T-helper 17 cell (primary cell): ENCODE measurements around the gene CLMN. TPM values are rescaled to one million over a fixed set of nuclear protein-coding genes. Genes with fewer than 3 reads are reported as not detected.

Experiments used
- ATAC-seq: fragments of 150-1000 bp; cut with Tn5 transposase; 2 replicates; pipeline ENCODE4 v1.10.0; 2021; ENCODE audit warnings: mild to moderate bottlenecking, moderate library complexity
- DNase-seq, 3 donors: peaks; one replicate each; pipeline versions ENCODE4 v3.0.0 to v3.0.0-alpha.2; 2020 to 2021
- H3K9me3 ChIP-seq: one replicate; pipeline ENCODE4 v1.7.0; 2013; ENCODE audit warnings: low read length, mild to moderate bottlenecking; ENCODE audit not compliant: control insufficient read depth, poor library complexity, severe bottlenecking
- H3K27ac Mint-ChIP-seq: one replicate; pipeline ENCODE4 v1.8.0; 2022; ENCODE audit warnings: mild to moderate bottlenecking, moderate library complexity, mixed read lengths
- H3K27me3 Mint-ChIP-seq: one replicate; pipeline ENCODE4 v1.8.0; 2022; ENCODE audit warnings: mixed read lengths
- H3K36me3 Mint-ChIP-seq: one replicate; pipeline ENCODE4 v1.8.0; 2022; ENCODE audit warnings: low read depth, mixed read lengths
- H3K4me1 Mint-ChIP-seq: one replicate; pipeline ENCODE4 v1.8.0; 2022; ENCODE audit warnings: mild to moderate bottlenecking, mixed read lengths
- H3K4me3 Mint-ChIP-seq: one replicate; pipeline ENCODE4 v1.8.0; 2022; ENCODE audit warnings: mild to moderate bottlenecking, moderate library complexity, mixed read lengths
- total RNA-seq, 4 donors: library from RNA in 2 of 4; stranded (reverse) in 2 of 4; gene quantifications; one replicate each; pipeline ENCODE4 v1.2.3 and lab custom pipeline; 2022 to 2026

The CLMN gene
- total RNA-seq, 2 donors from 2014 or later = 0.26 to 1.3 TPM

DNA sequence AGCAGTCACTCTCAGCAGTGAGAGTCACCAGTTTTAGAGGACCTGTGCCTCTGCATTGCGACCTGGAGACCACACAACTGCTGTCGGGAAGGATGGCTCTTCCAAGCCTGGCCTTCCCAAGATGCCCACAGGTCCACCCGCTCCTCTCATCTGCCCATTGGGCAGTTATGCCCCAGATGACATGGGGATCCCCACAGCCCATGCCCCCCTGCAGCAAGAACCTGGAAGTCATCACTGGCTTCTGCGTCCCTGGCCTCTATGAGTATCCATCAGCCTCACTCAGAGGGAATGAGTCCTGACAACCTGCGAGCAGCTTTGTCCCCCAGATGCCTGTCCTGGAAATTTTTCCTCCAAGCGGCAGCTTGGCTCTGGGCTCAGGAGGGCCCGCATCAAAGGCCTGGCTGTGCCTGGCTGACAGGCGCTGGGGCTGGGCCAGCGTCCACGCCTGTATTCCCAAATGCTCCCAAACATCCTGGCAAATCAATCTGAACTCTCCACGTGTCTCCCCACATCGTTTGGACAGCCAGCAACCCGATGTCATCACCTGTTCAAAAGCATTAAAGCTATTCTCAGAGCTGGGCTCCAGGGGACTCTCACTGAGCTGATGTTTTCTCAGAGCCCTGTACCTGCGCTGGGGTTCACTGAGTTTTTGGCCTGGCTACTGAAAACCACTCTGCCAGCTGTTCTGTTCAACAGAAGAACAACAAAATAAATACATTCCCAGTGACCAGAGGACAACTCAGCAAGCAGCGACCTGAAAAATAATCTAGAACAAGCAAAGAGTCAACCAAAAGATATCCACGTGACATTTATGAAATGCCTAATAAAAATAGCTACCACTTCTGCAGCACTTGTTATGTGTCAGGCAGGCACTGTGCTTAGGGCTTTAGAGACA, 57.8 kb downstream of the CLMN start:
- Mint-ChIP-seq H3K4me3 (no peak overlapping the region), H3K27ac (no peak overlapping the region), H3K36me3 (no peaks in the 10 kb centered on the region), H3K4me1 (peaks cover 9% of the 10 kb centered on the region), H3K27me3 (no peaks in the 10 kb centered on the region)
- H3K9me3 ChIP-seq = no peaks in the 10 kb centered on the region
- no peak for DNase-seq
- no peak for ATAC-seq

DNA sequence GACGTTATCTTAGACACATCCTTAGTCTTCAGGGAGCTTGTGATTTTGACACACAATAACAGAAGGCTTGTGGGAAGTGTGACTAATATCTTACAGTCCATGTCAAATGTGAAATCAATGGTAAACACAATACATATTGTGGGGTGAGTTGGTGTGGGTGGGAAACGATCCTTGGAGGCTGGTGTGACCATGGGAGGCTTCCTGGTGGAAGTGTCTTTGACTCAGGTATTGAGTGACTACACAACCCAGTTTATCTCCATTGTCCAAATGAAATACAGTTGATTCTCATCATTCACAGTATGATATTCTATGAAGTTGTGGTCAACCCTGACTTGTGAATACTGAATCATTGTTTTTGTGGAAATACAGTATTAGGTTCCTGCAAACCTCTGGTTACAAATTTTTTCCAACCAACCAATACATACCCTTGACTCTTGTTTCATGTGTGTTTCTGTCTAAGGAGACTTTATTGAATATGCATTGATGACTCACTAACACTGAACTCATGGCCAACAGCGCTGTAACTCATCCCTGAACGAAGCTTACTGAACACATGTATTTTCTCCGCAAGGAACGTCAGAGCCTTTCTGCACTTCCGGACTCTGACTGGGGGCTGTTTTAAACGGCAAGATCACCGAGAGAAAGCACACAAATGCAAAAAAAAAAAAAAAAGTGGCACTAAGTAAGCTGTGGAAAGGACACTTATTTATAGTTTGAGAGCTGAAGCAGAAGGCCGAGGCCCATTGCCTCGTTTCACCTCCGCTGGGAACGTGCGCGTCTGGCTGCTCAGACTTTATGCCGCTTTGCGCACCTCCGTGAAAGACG, 59.0 kb downstream of the CLMN start:
- ATAC-seq (no peak), DNase-seq (no peak)

DNA sequence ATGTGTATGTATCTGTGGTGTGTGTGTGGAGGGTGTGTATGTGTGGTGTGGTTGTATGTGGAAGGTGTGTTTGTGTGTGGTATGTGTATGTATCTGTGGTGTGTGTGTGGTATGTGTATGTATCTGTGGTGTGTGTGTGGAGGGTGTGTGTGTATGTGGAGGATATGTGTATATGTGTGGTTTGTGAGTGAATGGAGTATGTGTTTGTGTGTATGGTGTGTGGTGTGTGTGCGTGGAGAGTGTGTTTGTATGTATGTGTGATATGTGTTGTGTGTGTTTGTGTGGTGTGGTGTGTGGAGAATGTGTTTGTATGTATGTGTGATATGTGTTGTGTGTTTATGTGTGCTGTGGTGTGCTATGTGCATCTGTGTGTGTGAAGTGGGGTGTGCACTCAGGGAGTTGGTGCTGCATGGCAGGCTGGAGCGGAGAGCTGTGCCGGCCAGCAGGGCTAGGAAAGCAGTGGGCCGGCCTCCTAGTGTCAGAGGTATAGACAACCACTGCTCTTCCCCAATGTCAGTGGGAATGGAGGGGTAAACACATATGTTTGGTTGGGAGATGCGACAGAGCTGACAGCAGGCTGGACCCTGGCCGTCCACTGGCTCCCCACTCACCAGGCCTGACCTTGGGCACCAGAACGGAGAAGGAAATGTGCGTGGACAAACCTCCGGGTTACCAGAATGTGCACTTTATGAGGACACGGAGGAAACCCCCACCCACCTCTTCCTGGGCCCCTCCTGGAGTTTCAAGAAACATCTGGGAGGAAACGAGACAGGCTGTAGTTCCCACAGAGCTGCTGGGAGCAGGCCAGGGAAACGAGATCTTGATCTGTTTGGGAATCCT, 60.7 kb downstream of the CLMN start:
- no peak overlapping the region for H3K4me3 Mint-ChIP-seq
- H3K27me3 Mint-ChIP-seq = peaks cover 19% of the 10 kb centered on the region
- no peaks in the 10 kb centered on the region for H3K36me3 Mint-ChIP-seq
- H3K27ac Mint-ChIP-seq = no peak overlapping the region
- ATAC-seq = no peak
- H3K9me3 ChIP-seq = no peaks in the 10 kb centered on the region
- DNase-seq = no peak
- no peaks in the 10 kb centered on the region for H3K4me1 Mint-ChIP-seq

More for the DNA sequence above, 59.0 kb downstream of the CLMN start:
- H3K4me1 Mint-ChIP-seq = peaks cover 6% of the 10 kb centered on the region
- H3K36me3 Mint-ChIP-seq = no peaks in the 10 kb centered on the region
- H3K9me3 ChIP-seq = no peaks in the 10 kb centered on the region
- H3K27ac Mint-ChIP-seq = no peak overlapping the region
- peaks cover 10% of the 10 kb centered on the region for H3K27me3 Mint-ChIP-seq
- H3K4me3 Mint-ChIP-seq = no peak overlapping the region

DNA sequence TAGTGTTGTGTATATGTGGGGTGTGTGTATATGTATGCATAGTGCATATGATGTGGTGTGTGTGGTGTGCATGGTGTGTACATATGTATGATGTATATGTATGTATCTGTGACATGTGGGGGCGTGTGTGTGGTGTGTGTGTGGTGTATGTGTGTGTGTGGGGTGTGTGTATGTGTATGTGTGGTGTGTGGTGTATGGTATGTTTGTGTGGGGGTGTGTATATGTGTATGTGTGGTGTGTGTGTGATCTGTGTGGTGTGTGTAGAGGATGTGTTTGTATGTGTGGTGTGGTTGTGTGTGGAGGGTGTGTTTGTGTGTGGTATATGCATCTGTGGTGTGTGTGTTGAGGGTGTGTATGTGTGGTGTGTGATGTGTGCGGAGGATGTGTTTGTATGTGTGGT, 61.6 kb downstream of the CLMN start:
- H3K27me3 Mint-ChIP-seq = peaks cover 19% of the 10 kb centered on the region
- no peaks in the 10 kb centered on the region for H3K36me3 Mint-ChIP-seq
- no peak for DNase-seq
- no peak for ATAC-seq
- no peak overlapping the region for H3K4me3 Mint-ChIP-seq
- no peak overlapping the region for H3K27ac Mint-ChIP-seq
- no peaks in the 10 kb centered on the region for H3K9me3 ChIP-seq
- no peaks in the 10 kb centered on the region for H3K4me1 Mint-ChIP-seq

DNA sequence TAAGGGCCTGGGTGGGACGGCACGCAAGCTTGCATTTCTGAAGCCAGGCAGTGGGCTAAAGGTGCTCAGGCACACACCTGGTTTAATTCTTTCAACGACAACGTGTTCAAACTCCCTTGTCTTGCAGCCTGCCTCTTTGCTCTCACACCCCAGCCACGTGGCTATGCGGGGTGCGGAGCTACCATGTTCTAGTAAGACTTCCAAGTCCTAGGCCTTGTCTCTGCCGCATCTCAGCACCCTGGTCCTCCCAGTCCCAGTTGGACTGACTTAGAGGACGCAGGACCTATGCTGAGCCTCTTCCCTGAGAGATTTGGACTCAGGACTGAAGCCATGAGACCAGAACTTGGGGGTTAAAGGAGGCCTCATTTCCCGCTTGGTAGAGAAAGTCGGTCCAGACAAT, 62.2 kb downstream of the CLMN start:
- ATAC-seq = no peak
- Mint-ChIP-seq H3K4me1 (no peaks in the 10 kb centered on the region), H3K27ac (no peak overlapping the region), H3K4me3 (no peak overlapping the region), H3K27me3 (peaks cover 19% of the 10 kb centered on the region), H3K36me3 (no peaks in the 10 kb centered on the region)
- H3K9me3 ChIP-seq = no peaks in the 10 kb centered on the region
- no peak for DNase-seq

GRCh38 chr14:95256776-95257060, 63.0 kb downstream of the CLMN start:
- no peak overlapping the region for H3K27ac Mint-ChIP-seq

DNA sequence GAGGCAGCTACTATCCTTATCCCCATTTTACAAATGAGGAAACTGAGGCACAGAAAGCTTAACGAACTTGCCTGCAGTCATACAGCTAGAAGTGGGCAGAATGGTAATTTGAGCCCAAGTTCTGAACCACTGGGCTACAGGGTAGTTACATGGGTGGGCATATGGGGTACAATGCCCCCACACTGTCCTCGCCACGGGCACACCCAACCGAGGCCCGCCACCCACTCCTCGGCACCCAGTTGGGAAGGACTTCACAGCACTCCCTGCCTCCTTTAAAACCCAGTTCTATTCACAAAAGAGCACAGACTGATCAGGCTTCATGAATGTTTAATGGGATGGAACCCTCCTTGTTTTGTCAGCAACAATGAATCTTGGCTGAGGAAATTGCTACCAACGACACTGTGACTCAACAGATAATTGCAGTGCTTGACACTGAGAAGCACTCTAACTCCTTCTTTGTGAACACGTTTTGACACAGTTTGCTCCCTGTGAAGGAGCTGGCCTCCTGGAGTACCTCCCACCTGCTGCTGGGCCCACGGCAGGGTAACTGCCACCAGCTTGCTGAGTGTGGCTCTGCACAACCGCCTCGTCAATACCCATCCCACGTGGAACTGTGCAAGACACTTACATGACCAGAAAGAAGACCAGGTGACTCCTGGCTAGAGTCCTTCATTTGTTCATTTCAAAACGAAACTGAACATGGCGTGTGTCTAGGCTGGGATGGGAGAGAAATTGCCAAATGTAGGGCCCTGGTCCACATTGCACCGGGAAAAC, 63.5 kb downstream of the CLMN start:
- DNase-seq (no peak), ATAC-seq (no peak)
- Mint-ChIP-seq H3K4me1 (no peaks in the 10 kb centered on the region), H3K4me3 (no peak overlapping the region), H3K27ac (no peak overlapping the region), H3K36me3 (no peaks in the 10 kb centered on the region), H3K27me3 (peaks cover 19% of the 10 kb centered on the region)
- H3K9me3 ChIP-seq = no peaks in the 10 kb centered on the region

More at GRCh38 chr14:95256776-95257060, 63.0 kb downstream of the CLMN start:
- no peaks in the 10 kb centered on the region for H3K36me3 Mint-ChIP-seq
- H3K9me3 ChIP-seq = no peaks in the 10 kb centered on the region
- no peak overlapping the region for H3K4me3 Mint-ChIP-seq
- H3K4me1 Mint-ChIP-seq = no peaks in the 10 kb centered on the region
- peaks cover 19% of the 10 kb centered on the region for H3K27me3 Mint-ChIP-seq
- ATAC-seq = no peak
- DNase-seq = no peak

- Mint-ChIP-seq H3K36me3 (no peaks in the 10 kb centered on the region), H3K27me3 (peaks cover 26% of the 10 kb centered on the region), H3K4me3 (no peak overlapping the region), H3K27ac (no peak overlapping the region), H3K4me1 (no peaks in the 10 kb centered on the region)
- H3K9me3 ChIP-seq = no peaks in the 10 kb centered on the region
- DNase-seq (no peak), ATAC-seq (no peak)
Measured at GRCh38 chr14:95255487-95255886, 64.2 kb downstream of the CLMN start.

GRCh38 chr14:95255013-95255412, 64.7 kb downstream of the CLMN start:
- H3K27ac Mint-ChIP-seq = no peak overlapping the region
- H3K9me3 ChIP-seq = no peaks in the 10 kb centered on the region
- H3K4me3 Mint-ChIP-seq = no peak overlapping the region
- H3K27me3 Mint-ChIP-seq = peaks cover 30% of the 10 kb centered on the region
- H3K36me3 Mint-ChIP-seq = no peaks in the 10 kb centered on the region
- H3K4me1 Mint-ChIP-seq = no peaks in the 10 kb centered on the region
- no peak for ATAC-seq
- no peak for DNase-seq

GRCh38 chr14:95254288-95254687, 65.4 kb downstream of the CLMN start:
- ATAC-seq (no peak), DNase-seq (no peak)
- peaks cover 38% of the 10 kb centered on the region for H3K27me3 Mint-ChIP-seq
- H3K27ac Mint-ChIP-seq = no peak overlapping the region
- H3K36me3 Mint-ChIP-seq = no peaks in the 10 kb centered on the region
- no peaks in the 10 kb centered on the region for H3K9me3 ChIP-seq
- H3K4me1 Mint-ChIP-seq = no peaks in the 10 kb centered on the region
- H3K4me3 Mint-ChIP-seq = no peak overlapping the region

DNA sequence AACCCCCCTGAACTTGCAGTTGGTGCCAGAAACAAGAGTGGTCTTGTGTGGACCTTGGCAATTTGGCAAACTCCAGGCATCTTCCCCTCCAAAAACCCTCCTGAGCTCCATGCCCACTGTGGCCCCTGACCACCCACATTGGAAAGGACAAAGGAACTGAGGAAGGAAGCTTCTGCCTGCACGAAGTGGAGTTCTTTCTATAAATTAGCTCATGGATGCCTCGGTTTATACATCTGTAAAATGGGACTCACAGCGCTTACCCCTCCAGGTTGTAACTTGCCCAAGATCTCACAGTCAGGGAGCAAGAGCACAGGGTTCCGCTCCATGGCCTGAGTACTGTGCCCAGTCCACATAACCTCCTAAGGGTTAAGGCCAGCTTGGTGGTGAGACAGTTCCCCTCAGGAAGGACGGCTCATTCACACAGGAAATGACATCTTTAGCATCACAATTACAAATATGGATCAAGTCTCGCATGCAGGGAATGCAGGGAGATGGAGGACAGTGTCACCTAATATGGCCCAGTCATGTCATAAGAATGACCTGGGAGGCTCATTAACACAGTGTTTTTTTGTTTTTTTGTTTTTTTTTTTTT, 66.6 kb downstream of the CLMN start:
- H3K27me3 Mint-ChIP-seq = peaks cover 41% of the 10 kb centered on the region
- DNase-seq (no peak), ATAC-seq (no peak)
- H3K4me1 Mint-ChIP-seq = no peaks in the 10 kb centered on the region
- H3K4me3 Mint-ChIP-seq = no peak overlapping the region
- H3K9me3 ChIP-seq = no peaks in the 10 kb centered on the region
- H3K36me3 Mint-ChIP-seq = no peaks in the 10 kb centered on the region
- no peak overlapping the region for H3K27ac Mint-ChIP-seq

DNA sequence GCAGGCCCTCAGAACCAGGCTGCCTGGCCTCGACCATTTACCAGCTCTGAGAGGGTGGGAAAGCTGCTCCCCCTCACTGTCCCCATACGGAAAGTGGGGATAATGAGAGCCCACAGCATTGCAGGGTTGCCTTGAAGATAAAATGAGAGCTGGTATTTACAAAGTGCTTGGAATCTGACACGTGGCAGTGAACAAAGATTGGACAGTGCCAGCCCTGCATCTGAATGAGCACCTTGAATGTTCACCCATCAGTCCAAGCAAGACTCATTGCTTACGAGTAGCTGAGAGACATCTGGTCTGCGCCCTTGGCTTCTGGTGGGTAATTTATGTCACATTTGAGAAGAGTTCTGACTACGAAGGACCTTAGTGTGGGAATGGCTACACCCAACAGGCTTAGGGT, 67.5 kb downstream of the CLMN start:
- no peaks in the 10 kb centered on the region for H3K9me3 ChIP-seq
- Mint-ChIP-seq H3K36me3 (peaks cover 3% of the 10 kb centered on the region), H3K4me1 (peaks cover 3% of the 10 kb centered on the region), H3K4me3 (no peak overlapping the region), H3K27me3 (peaks cover 41% of the 10 kb centered on the region), H3K27ac (no peak overlapping the region)
- no peak for DNase-seq
- no peak for ATAC-seq
